Femur (tissue), 1 donor: Measurements from ENCODE around the gene ZNF184.

ENCODE experiments used
- DNase-seq: peaks from one replicate; pipeline ENCODE4 v3.0.0-alpha.2; 2017

The ZNF184 gene

GRCh38 chr6:27415898-27416297, 57.0 kb downstream of the ZNF184 start:
- no peak for DNase-seq

GRCh38 chr6:27414996-27415395, 57.9 kb downstream of the ZNF184 start:
- DNase-seq = no peak

DNA sequence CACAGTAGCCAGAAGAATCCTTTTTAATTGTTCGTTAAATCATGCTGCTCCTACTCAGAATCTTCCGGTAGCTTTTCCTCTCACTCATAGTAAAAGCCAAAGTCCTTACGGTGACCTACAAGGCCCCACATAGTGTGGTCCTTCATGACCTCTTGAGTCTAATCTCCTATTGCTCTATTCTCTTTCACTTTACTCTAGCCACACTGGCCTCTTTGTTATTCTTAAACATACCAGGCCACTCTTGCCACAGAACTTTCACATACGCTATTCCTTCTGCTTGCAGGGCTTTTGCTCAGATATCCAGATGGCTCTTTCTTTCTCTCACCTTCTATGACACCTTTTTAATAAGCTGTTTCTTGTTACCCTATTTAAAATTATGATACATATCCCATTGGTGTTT, 58.6 kb downstream of the ZNF184 start:
- no peak for DNase-seq

DNA sequence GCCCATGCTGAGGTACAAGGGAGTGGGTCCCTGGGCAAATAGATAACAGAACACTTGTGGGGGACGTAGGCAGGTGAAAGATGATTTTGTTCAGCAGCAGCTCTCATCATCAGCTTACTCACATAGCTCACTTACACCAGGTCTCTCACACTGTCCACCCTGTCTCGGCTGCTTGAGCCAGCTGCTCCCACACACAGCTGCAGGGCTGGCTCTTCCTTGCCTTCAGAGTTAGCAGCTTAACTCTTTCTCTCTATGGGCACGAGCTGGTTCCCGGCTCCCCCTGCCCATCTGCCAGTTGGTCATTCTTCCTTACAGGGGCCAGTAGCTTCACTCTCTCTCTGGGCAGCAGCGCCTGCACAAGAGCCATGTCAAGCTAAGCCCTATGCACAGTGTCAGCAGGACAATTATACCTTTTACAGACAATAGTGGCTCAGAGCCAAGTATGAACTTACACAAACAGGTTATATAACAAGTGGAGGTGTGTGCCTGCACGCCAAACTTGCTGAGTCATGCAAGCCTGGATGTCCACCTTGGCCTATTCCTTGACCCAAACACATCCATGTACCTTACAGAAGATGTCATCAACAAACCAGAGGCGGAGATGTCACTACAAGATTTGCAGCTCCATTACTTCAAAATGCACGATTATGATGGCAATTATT, 65.6 kb downstream of the ZNF184 start:
- no peak for DNase-seq

DNA sequence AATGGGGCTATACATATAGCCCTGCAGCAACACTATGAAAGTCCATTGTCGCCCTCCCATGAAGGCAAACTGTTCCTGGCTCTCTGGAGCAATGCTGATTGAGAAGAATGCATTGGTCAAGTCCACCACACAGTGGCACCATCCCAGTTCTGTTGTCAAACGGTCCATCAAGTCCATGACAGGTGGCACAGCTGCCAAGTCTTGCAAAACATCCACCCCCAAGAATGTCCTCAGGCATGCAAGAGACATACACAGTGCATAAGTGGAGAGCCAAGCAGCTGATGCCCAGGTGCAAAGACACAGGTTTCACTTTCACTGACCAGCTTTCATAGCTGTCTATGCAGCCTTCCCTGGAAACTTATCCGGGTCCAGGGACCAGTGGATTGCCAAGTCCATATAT, 66.8 kb downstream of the ZNF184 start:
- DNase-seq = peak; percentile 23

DNA sequence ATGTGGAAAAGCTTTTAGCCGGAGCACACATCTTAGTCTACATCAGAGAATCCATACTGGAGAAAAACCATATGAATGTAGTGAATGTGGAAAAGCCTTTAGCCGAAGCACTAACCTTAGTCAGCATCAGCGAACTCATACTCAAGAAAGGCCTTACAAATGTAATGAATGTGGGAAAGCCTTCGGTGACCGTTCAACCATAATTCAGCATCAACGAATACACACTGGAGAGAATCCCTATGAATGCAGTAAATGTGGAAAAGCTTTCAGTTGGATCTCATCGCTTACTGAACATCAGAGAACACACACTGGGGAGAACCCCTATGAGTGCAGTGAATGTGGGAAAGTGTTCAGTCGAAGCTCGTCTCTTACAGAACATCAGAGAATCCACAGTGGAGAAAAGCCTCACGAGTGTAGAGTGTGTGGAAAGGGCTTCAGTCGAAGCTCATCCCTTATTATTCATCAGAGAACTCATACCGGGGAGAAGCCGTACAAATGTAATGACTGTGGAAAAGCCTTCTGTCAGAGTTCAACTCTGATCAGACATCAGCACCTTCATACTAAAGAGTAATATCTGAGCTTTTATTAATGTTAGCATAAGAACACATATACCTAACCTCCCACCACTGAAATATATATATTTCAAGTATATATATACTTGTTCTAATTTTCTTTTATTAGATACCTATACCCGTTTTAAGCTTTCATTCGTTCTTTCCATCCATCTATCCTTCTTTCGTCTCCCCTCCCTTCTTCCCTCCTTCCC, 71.8 kb downstream of the ZNF184 start:
- no peak for DNase-seq
